Suprapubic skin (tissue), 4 donors: ENCODE data around the gene SGTA. TPM values are rescaled to one million over a fixed set of nuclear protein-coding genes. Genes with fewer than 3 reads are reported as not detected.

Experiments used
- DNase-seq, 2 donors: peaks; one replicate each; pipeline ENCODE4 v3.0.0-alpha.2; 2019; ENCODE audit warnings: low spot score in 2 of 2
- H3K27ac ChIP-seq: fragments of 200-600 bp; sonication (generic); one replicate; pipeline ENCODE4 v1.5.1; 2019
- H3K27me3 ChIP-seq: fragments of 200-600 bp; sonication (generic); one replicate; pipeline ENCODE4 v1.5.1; 2019
- H3K36me3 ChIP-seq: fragments of 200-600 bp; sonication (generic); one replicate; pipeline ENCODE4 v1.5.1; 2019
- H3K4me1 ChIP-seq: fragments of 200-600 bp; sonication (generic); one replicate; pipeline ENCODE4 v1.5.1; 2019
- H3K4me3 ChIP-seq: fragments of 200-600 bp; sonication (generic); one replicate; pipeline ENCODE4 v1.5.1; 2019; ENCODE audit warnings: mild to moderate bottlenecking
- H3K9me3 ChIP-seq: fragments of 200-600 bp; sonication (generic); one replicate; pipeline ENCODE4 v1.5.1; 2019
- CTCF ChIP-seq, 2 donors: fragments of 200-600 bp in 1 of 2; fragments of 450-650 bp in 1 of 2; sonication (generic) in 1 of 2; IDR thresholded peaks; one replicate each; pipeline ENCODE4 v1.5.1; 2016 to 2019; ENCODE audit warnings: antibody characterized with exemption in 2 of 2, mild to moderate bottlenecking in 1 of 2, moderate library complexity in 1 of 2
- EP300 ChIP-seq: sonication (generic); formaldehyde crosslinking; IDR thresholded peaks from one replicate; pipeline ENCODE4 v1.6.1; 2017; ENCODE audit warnings: antibody characterized with exemption
- POLR2A ChIP-seq, 2 donors: fragments of 450-650 bp; IDR thresholded peaks; one replicate each; pipeline ENCODE4 v1.6.1; 2017; ENCODE audit warnings: antibody characterized with exemption in 2 of 2, mild to moderate bottlenecking in 2 of 2, moderate library complexity in 2 of 2
- POLR2AphosphoS5 ChIP-seq, 3 donors: sonication (generic); formaldehyde crosslinking; IDR thresholded peaks; one replicate each; pipeline ENCODE4 v1.6.1; 2017; ENCODE audit warnings: antibody characterized with exemption in 3 of 3
- WGBS: methylation state at CpG from one replicate; pipeline ENCODE4 v1.1.5; 2018; 5-methylcytosine and 5-hydroxymethylcytosine counted together
- total RNA-seq, 4 donors: library from RNA; depleted of rRNA; stranded (reverse); fragments of >200 nt; gene quantifications; one replicate each; pipeline ENCODE4 v1.1.0, GENCODE V29; 2016

The SGTA gene
- total RNA-seq, 4 donors from 2014 or later = 29.1 to 48.9 (median 40.6) TPM

GRCh38 chr19:2711172-2711874 lies 71.8 kb downstream of the SGTA start:
- H3K27ac ChIP-seq = no peak overlapping the region
- TF ChIP-seq CTCF (IDR thresholded peaks at IDR 0.05) = no peak
- TF ChIP-seq POLR2AphosphoS5 (IDR thresholded peaks at IDR 0.05) = no peak
- peaks cover 7% of the 10 kb centered on the region for H3K9me3 ChIP-seq
- peaks cover 9% of the 10 kb centered on the region for H3K27me3 ChIP-seq
- WGBS = 70% methylated on average over 17 of the region's 17 CpGs
- no peaks in the 10 kb centered on the region for H3K36me3 ChIP-seq
- no peaks in the 10 kb centered on the region for H3K4me1 ChIP-seq
- DNase-seq = no peak
- H3K4me3 ChIP-seq = no peak overlapping the region

- H3K4me3 ChIP-seq = no peak overlapping the region
- H3K27ac ChIP-seq = no peak overlapping the region
- peaks cover 16% of the 10 kb centered on the region for H3K4me1 ChIP-seq
- H3K36me3 ChIP-seq = no peaks in the 10 kb centered on the region
- DNase-seq = no peak
- no peaks in the 10 kb centered on the region for H3K9me3 ChIP-seq
- H3K27me3 ChIP-seq = no peaks in the 10 kb centered on the region
- no peak for TF ChIP-seq POLR2A (IDR thresholded peaks at IDR 0.05)
- TF ChIP-seq POLR2AphosphoS5 (IDR thresholded peaks at IDR 0.05) = no peak
- TF ChIP-seq EP300 = no peak
- no peak for TF ChIP-seq CTCF (IDR thresholded peaks at IDR 0.05)
- 91% methylated on average over 5 of the region's 5 CpGs for WGBS
These were observed 76.8 kb downstream of the SGTA start for GRCh38 chr19:2706251-2706650.

Other genes starting within 250 kb of the SGTA start
- gene GNG7, start 80.6 kb downstream of the SGTA start, total RNA-seq = 1 to 10 TPM; 2.1 to 4.3 (median 3.0) TPM
- gene DIRAS1, start 61.9 kb downstream of the SGTA start, total RNA-seq = 1 to 10 TPM in 3 of 4 donors, under 1 TPM in 1; 0.68 to 4.5 (median 2.1) TPM
- gene SLC39A3, start 43.3 kb downstream of the SGTA start, total RNA-seq = 10 to 100 TPM in 3 of 4 donors, 1 to 10 TPM in 1; 8.0 to 31.1 (median 23.0) TPM
- gene THOP1, start 2.2 kb upstream of the SGTA start, total RNA-seq = 10 to 100 TPM; 31.6 to 55.0 (median 41.4) TPM
- gene ZNF554, start 36.6 kb upstream of the SGTA start, total RNA-seq = 1 to 10 TPM; 2.3 to 9.8 (median 5.6) TPM
- 1 to 10 TPM; 2.5 to 7.6 (median 4.5) TPM for gene ZNF555, start 58.2 kb upstream of the SGTA start, total RNA-seq
- gene ZNF556, start 84.1 kb upstream of the SGTA start, total RNA-seq = not detected
- 10 to 100 TPM; 16.2 to 46.2 (median 23.4) TPM for gene ZNF57, start 117.7 kb upstream of the SGTA start, total RNA-seq
- 1 to 10 TPM; 2.8 to 5.6 (median 3.9) TPM for gene ZNF77, start 161.7 kb upstream of the SGTA start, total RNA-seq
- 1 to 10 TPM in 2 of 4 donors, under 1 TPM in 1, not detected in 1; 0.23 to 1.4 (median 1.3) TPM for gene TLE6, start 194.3 kb upstream of the SGTA start, total RNA-seq
- 10 to 100 TPM; 18.2 to 35.6 (median 27.3) TPM for gene TLE2, start 246.0 kb upstream of the SGTA start, total RNA-seq